AG04450 (cell line): ENCODE results near the gene EFNA5. TPM values are rescaled to one million over a fixed set of nuclear protein-coding genes. Genes with fewer than 3 reads are reported as not detected.

Experiments
- CTCF ChIA-PET: fragments of 300-600, 350-600 bp; formaldehyde crosslinking; extraction: SDS; loops from one replicate; lab custom pipeline; 2022; ENCODE audit warnings: antibody characterized with exemption, inconsistent platforms; lab: Charles Lee
- POLR2A ChIA-PET: fragments of 350-600 bp; formaldehyde crosslinking; extraction: SDS; loops from one replicate; lab custom pipeline; 2021; ENCODE audit warnings: antibody characterized with exemption, inconsistent platforms; lab: Yijun Ruan, JAX
- DNase-seq: peaks from one replicate; pipeline ENCODE4 v3.0.0-alpha.2; 2011; ENCODE audit warnings: low read depth, low spot score
- H3K27ac ChIP-seq: one replicate; pipeline ENCODE4 v1.5.1; 2012; ENCODE audit warnings: low read depth, low read length, control low read depth
- H3K27me3 ChIP-seq: one replicate; pipeline ENCODE4 v1.6.0; 2012; ENCODE audit warnings: low read length; ENCODE audit not compliant: control insufficient read depth, insufficient read depth
- H3K4me3 ChIP-seq: 2 replicates; pipeline ENCODE4 v1.5.1; 2011; ENCODE audit warnings: mild to moderate bottlenecking, low read depth, low read length, control low read depth
- H3K9me3 ChIP-seq: 2 replicates; pipeline ENCODE4 v1.5.1; 2012; ENCODE audit warnings: low read length; ENCODE audit not compliant: control insufficient read depth, insufficient read depth
- polyA plus RNA-seq: library from polyadenylated mRNA; depleted of rRNA; stranded (reverse); fragments of >200 nt; gene quantifications from 2 replicates; pipeline ENCODE4 v1.2.3, GENCODE V29; 2011
- TF ChIP-seq, protein P1 (sequence below): IDR thresholded peaks from 2 replicates; pipeline ENCODE4 v1.5.1; 2011; ENCODE audit warnings: low read depth, low read length, control low read depth, inconsistent platforms

The EFNA5 gene
- polyA plus RNA-seq, 1 experiment = 3.0 TPM

DNA sequence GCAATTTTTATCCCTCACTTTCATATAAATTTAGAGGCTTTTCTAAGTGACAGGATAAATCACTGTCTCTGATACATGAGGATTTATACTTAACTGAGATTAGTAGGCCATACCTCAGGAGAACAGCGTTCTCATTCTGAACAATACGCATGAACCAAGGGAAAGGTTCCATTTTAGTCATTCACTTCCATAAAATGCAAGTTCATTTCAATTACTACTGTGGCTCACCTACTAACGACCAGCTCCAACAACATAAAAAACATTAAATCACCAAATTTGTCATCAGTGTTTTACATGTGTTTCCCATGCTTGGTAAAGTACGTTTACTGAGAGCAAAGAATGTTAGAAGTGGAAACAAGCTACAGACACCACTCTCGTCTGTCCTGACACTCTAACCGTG is 67.4 kb downstream of the EFNA5 start:
- Histone ChIP-seq H3K27ac (no peak overlapping the region), H3K9me3 (no peaks in the 10 kb centered on the region), H3K4me3 (no peak overlapping the region), H3K27me3 (no peaks in the 10 kb centered on the region)
- ChIA-PET POLR2A (no interaction called here), CTCF (no interaction called here)
- TF ChIP-seq, protein P1, sequence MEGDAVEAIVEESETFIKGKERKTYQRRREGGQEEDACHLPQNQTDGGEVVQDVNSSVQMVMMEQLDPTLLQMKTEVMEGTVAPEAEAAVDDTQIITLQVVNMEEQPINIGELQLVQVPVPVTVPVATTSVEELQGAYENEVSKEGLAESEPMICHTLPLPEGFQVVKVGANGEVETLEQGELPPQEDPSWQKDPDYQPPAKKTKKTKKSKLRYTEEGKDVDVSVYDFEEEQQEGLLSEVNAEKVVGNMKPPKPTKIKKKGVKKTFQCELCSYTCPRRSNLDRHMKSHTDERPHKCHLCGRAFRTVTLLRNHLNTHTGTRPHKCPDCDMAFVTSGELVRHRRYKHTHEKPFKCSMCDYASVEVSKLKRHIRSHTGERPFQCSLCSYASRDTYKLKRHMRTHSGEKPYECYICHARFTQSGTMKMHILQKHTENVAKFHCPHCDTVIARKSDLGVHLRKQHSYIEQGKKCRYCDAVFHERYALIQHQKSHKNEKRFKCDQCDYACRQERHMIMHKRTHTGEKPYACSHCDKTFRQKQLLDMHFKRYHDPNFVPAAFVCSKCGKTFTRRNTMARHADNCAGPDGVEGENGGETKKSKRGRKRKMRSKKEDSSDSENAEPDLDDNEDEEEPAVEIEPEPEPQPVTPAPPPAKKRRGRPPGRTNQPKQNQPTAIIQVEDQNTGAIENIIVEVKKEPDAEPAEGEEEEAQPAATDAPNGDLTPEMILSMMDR = no peak
- DNase-seq = no peak

DNA sequence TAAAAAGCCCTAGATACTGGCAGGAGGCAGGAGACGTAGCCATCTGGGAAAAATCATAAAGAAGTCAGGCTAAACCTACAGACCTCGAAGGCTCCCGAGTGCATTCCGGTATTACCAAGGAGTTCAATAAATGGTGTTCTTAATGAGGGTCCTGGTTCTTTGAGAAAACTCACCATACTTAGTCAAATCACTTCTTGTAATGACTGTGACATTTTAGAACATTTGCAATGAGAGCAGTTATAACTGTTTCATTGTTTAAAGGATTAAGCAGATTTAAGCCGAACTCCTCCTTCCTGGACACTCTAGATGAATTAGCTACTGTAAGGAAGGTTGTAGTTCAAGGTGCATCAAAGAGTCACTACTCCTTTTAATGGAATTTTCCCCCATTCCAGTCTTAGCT is 67.8 kb downstream of the EFNA5 start:
- TF ChIP-seq, protein P1 = no peak
- H3K27me3 ChIP-seq = no peaks in the 10 kb centered on the region
- no peaks in the 10 kb centered on the region for H3K9me3 ChIP-seq
- CTCF ChIA-PET = interaction anchor here (1.8 kb wide), 1 partner anchor 31 kb away, joined by 6 read pairs; no protein-coding TSS in a partner anchor
- no peak overlapping the region for H3K27ac ChIP-seq
- no peak overlapping the region for H3K4me3 ChIP-seq
- no peak for DNase-seq
- POLR2A ChIA-PET = no interaction called here

GRCh38 chr5:107601076-107601475 is 69.7 kb downstream of the EFNA5 start:
- H3K9me3 ChIP-seq = no peaks in the 10 kb centered on the region
- CTCF ChIA-PET = interaction anchor here (1.8 kb wide), 1 partner anchor 29 kb away, joined by 6 read pairs; no protein-coding TSS in a partner anchor
- DNase-seq = no peak
- H3K27ac ChIP-seq = no peak overlapping the region
- no peak overlapping the region for H3K4me3 ChIP-seq
- POLR2A ChIA-PET = no interaction called here
- no peaks in the 10 kb centered on the region for H3K27me3 ChIP-seq
- TF ChIP-seq, protein P1 = no peak

DNA sequence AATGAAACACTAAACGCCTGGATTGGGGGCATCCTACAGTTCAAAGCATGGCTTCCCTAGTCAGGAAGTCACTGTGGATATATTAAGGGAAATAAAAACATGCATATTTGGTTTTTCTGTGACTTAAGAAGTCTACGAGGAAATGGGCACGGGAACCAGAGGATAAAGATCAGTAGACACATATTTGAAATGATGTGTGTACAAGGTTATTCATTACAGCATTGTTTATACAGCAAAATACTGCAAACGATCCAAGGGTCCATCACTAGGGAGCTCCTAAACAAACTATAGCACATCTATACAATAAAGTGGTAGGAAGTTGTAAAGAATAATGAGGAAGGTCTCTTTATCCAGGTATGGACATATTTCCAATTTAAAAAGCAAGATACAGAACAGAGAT is 71.8 kb downstream of the EFNA5 start:
- no peak overlapping the region for H3K4me3 ChIP-seq
- H3K27ac ChIP-seq = no peak overlapping the region
- no peak for DNase-seq
- TF ChIP-seq, protein P1 = no peak
- no peaks in the 10 kb centered on the region for H3K9me3 ChIP-seq
- ChIA-PET CTCF (interaction anchor here (1.3 kb wide), 1 partner anchor 27 kb away, joined by 3 read pairs; no protein-coding TSS in a partner anchor), POLR2A (no interaction called here)
- no peaks in the 10 kb centered on the region for H3K27me3 ChIP-seq

DNA sequence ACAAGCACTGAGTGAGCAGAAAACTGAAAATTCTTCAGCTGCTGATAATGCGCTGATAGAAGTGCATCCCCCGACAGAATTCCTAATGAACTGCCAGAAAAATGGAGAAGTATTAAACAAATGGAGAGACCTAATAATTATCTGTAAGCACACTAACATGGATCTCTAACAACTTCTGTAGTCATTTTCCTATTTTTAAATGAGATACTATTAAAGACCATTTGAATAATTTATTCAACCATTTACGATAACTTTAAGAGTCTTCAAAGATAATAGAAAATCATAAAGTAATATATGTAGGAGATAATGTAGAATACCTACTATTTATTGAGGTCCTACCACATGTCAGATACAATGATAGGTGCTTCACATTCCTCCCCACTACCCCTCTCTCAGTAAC is 72.9 kb downstream of the EFNA5 start:
- Histone ChIP-seq H3K27ac (no peak overlapping the region), H3K27me3 (no peaks in the 10 kb centered on the region), H3K9me3 (no peaks in the 10 kb centered on the region), H3K4me3 (no peak overlapping the region)
- DNase-seq = no peak
- ChIA-PET POLR2A (no interaction called here), CTCF (interaction anchor here (0.7 kb wide), 1 partner anchor 26 kb away, joined by 3 read pairs; no protein-coding TSS in a partner anchor)
- TF ChIP-seq, protein P1 = no peak
